Measurements from ENCODE around the gene NDC1. TPM values are rescaled to one million over a fixed set of nuclear protein-coding genes. Genes with fewer than 3 reads are reported as not detected.
"Not testable (repeated sequence)": the region's sequence is repeated elsewhere in the genome, so short reads cannot be mapped to it uniquely, and the experiment has no call there.

The NDC1 gene
- total RNA-seq, 1 donor from 2014 or later: 28.4 TPM

DNA sequence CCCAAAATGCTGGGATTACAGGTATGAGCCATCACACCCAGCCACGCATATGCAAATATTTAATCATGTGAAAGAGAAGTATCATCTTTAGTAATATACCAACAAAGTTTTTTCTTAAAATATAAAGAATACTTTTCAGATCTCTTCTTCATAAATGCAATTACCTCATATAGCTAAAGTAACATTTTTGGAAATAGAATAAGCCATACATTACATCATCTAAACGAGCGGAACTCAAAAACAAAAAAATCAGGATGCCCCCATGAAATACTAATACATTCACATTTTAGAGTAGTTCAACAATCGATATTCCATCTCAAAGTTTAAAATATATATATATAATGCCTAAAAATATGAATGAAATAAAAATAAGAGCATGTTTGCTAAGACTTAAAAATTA lies 4.7 kb downstream of the NDC1 start:
- intact Hi-C loops (cut with micrococcal nuclease): no loop called here

DNA sequence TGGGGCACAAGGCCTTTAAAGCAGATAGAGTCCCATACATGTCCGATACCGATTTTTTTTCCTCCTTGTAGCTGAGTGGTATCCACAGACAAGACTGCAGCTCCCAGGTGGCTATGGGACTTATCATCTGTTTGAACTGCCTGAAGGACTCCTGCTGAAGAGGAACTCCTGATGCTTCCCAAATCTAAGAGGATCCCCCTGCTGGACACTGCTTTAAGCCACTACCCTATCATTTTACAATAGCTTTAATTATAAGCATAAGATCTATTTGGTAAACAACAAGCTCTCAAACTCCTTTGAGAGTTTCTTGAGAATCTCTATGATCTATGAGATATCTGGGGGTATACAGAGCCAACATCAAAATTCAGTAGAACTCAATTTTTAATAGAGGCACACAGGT lies 11.7 kb downstream of the NDC1 start:
- intact Hi-C loops (cut with micrococcal nuclease): no loop called here

DNA sequence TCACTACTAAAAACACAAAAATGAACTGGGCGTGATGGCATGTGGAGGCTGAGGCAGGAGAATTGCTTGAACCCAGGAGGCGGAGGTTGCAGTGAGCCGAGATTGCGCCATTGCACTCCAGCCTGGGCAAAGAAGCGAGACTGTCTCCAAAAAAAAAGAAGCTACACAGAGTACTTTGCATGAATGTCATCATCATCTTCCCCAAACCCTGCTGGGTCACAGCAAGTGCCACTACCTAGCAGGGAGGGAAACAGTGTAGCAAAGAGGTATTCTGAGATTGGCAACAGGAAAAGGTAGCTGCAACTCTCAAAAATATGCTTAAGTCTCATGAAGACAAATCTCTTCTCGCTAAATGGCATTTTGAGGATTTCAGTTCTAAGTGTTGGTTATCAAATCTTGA lies 12.8 kb downstream of the NDC1 start:
- intact Hi-C loops (cut with micrococcal nuclease): no loop called here

DNA sequence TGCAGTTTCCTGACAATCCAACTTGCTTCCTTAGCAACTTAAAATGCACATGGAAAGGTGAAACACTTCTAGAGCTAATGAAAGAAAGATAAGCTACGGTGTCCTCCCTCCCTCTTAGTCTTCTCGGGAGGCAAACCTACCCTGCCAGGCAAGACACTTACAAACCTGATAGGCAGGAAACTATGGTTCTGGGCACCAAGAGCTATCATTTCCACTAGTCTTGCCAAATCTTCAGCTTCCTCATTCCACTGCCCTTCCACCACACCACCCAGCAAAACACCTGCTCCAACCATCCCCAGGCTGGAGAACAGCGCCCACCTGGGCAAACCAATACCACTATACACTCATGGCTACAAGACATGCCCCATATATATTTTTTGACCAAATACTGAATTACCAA lies 15.2 kb downstream of the NDC1 start:
- intact Hi-C loops (cut with micrococcal nuclease): no loop called here

DNA sequence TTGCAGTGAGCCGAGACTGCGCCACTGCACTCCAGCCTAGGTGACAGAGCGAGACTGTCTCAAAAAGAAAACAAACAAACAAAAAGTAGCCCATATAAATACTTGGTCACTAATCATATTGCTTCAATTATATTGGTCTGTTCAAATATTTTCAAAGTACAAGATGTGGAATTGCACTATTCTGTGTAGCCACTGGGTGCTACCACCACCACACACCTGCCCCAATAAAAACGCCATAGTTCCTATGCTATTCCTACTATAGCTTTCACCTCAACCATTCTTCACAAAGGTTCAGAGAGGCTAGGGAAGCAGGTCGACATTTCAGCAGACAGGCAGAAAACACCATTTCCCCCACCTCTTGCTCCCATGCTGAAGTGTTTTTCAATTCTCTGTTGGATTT lies 16.7 kb downstream of the NDC1 start:
- intact Hi-C loops (cut with micrococcal nuclease): no loop called here

DNA sequence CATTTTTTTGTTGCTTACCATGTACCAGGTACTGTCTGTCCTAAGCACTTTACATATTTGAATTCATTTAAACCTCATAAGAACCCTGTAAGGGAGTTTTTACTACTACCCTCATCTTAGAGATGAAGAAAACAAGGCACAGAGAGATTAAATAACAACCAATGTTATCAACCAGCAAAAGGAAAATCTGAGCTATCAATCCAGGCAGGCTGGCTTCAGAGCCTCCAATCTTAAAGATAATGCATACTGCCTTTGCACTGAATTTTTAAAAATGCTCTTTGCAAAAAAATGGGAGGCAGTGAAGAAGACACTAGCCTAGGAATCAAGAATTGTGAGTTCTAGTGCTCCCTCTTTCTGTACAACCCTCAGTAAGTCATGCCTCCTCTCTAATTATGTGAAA lies 18.7 kb downstream of the NDC1 start:
- intact Hi-C loops (cut with micrococcal nuclease): no loop called here

DNA sequence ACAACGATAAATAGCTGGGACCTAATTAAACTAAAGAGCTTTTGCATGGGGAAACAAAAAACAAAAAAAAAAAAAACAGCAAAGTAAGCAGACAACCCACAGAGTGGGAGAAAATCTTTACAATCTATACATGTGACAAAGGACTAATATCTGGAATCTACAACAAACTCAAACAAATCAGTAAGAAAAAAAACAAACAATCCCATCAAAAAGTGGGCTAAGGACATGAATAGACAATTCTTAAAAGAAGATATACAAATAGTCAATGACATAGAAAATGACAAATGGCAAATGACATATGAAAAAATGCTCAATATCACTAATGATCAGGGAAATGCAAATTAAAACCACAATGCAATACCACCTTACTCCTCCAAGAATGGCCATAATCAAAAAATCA lies 21.5 kb downstream of the NDC1 start:
- intact Hi-C loops (cut with micrococcal nuclease): not testable (repeated sequence)

DNA sequence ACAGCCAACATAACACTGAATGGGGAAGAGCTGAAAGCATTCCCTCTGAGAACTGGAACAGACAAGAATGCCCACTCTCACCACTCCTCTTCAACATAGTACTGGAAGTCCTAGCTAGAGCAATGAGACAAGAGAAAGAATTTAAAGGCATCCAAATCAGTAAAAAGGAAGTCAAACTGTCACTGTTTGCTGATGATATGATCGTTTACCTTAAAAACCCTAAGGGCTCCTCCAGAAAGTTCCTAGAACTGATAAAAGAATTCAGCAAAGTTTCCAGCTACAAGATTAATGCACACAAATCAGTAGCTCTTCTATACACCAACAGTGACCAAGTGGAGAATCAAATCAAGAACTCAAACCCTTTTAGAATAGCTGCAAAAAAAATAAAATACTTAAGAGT lies 22.6 kb downstream of the NDC1 start:
- intact Hi-C loops (cut with micrococcal nuclease): not testable (repeated sequence)

DNA sequence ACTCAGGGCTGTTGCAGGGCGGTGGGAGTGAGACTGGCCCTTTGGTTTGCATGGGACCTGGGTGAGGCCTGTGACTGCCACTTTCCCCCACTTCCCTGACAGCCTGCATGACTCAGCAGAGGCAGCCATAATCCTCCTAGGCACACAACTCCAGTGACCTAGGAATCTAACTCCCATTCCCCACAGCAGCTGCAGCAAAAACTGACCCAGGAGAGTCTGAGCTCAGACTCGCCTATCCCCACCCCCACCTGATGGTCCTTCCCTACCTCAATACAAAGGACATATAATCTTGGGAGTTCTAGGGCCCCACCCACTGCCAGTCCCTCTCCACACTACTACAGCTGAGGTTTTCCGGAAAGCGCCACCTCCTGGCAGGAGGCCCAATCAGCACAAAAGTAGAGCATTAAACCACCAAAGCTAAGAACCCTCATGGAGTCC lies 26.7 kb downstream of the NDC1 start:
- intact Hi-C loops (cut with micrococcal nuclease): no loop called here

DNA sequence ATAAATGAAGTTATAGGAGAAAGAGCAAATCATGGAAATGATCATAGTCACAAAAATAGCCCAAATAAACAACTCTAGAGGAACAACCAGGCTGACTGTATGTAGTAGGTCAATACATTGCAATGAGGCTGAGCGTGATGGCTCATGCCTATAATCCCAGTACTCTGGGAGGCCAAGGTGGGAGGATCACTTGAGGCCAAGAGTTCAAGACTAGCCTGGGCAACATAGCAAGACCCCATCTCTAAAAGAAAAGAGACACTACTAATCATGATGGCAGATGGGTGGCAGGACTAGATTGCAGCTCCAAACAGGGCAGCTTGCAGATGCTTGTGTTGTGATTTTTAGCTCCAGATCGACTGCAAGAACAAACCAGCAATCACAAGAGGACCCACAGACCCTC lies 27.6 kb downstream of the NDC1 start:
- intact Hi-C loops (cut with micrococcal nuclease): no loop called here

DNA sequence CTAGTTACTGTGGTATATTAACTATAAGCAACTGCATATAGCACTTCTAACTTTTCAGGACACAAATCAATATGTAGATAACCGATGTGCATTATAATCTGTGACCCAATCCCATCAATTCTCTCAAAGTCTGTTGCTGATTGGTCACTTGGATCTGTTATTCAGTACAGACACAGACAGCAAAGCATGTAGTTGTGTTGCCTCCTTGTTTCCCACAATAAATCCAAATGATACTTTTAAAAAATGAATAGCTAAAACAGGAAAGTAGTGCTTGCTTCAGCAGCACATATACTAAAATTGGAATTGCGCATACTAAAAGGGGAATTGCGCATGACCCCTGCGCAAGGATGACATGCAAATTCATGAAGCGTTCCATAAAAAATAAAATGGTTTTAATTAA lies 28.1 kb downstream of the NDC1 start:
- intact Hi-C loops (cut with micrococcal nuclease): no loop called here

DNA sequence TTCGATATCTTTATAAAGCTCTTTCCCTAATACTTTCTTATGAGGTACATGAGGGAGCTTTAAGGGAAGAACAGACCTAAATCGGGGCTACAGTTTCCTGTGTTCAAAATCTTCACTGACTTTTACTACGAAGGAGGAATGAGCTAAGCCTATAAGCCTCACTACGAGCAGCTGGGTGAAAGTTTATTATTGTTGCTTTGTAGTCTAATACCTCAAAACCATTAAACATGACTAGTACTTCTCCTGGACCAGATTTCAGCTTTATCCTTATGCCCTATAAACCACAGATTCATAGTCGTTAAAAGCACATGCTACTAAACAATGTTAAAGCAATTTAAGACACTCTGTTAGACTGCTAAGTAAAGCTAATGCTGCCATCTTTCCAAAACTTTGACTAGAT lies 30.2 kb downstream of the NDC1 start:
- intact Hi-C loops (cut with micrococcal nuclease): no loop called here

DNA sequence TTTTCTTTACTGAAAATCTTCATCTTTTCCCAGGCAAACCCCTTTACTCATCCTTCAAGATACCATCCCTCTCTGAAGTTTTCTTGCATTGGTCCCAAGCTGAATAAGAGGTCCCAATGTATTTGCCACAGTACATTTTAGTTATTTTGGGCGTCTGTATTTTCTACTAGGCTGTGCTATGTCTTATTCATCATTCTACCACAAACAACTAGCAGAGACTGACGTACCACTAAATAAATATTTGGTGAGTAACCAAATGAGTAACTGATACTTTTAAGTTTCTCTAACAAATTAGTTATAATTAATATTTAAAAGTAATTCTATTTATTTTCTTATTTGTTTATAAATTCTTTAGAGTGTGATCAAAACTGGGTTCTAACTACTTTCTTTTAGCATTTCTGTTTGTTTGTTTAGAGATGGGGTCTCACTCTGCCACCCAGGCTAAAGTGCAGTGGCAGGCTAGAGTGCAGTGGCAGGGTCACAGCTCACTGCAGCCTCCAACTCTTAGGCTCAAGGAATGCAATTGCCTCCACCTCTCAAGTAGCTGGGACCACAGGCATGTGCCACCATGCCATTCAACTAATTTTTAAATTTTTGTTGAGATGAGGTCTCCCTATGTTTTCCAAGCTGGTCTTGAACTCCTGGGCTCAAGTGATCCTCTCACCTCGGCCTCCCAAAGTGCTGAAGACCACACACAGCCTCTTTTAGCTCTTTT lies 33.1 kb downstream of the NDC1 start:
- intact Hi-C loops (cut with micrococcal nuclease): no loop called here

DNA sequence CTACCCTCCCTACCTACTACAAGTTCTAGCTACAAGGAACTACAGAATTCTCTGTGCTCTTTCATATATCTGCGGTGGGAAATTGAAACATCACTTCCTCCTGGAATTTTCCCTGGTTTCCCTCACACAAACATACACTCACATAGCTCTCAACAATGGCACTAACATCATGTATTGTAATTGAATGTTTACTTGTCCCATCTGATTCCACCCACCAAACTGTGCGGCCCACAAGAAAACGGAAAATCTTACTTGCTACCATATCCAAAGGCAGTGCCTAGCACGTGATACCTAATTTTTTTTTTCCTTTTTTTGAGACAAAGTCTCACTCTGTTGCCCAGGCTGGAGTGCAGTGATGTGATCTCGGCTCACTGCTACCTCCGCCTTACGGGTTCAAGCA lies 33.9 kb downstream of the NDC1 start:
- intact Hi-C loops (cut with micrococcal nuclease): no loop called here

DNA sequence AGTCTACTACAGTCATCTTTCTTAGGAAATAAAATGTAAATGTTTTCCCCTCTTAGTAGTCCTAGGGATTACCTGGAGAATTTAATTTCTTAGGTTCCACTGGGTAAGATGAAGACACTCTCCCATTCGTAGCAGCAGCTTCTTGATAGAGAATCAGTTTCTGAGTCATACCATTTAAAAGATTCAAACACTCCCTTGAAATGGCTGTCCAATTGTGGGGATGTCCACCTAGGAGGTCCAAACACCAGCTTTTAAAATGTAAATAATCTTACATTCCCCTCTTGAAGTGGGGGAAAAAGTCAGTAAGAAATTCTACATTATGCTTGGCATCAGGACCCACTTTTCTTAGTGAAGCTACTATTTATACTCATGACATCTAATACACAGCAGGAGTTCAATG lies 37.5 kb downstream of the NDC1 start:
- intact Hi-C loops (cut with micrococcal nuclease): no loop called here

DNA sequence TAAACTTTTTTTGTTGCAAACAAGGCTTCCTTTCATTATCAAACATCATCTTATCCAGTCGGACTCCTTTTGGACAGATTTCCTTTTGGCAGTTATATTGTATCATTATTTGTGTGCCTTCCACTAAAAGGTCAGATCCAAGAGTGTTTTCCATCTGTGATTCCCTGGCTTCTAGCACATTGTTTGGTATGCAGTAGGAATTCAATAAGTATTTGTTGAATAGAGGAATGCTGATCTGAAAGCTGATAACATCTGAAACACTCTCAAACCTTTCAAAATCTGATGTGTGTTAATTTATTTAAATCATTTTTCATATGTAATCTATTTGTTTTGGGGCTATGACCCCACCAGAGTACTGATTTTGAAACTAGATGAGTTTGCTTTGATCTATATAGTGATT lies 39.0 kb downstream of the NDC1 start:
- intact Hi-C loops (cut with micrococcal nuclease): no loop called here

DNA sequence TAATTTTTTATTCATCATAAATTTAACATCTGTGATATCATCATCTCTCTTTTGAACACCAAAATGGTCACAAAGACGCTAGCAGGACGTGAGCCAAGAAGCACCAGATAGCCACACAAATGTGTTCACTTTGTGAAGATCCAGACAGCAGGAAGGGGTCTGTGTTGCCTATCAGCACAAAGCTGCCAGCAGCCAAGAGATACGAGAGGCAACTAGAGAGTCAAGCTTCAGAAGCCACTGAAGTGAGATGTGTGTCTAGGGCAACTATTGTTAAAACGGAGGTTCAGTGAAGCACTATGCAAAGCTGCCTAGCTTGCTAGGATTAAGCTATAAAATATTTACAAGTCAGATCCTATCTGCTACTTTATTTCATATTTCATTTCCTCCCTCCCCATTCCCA lies 45.3 kb downstream of the NDC1 start:
- intact Hi-C loops (cut with micrococcal nuclease): no loop called here

DNA sequence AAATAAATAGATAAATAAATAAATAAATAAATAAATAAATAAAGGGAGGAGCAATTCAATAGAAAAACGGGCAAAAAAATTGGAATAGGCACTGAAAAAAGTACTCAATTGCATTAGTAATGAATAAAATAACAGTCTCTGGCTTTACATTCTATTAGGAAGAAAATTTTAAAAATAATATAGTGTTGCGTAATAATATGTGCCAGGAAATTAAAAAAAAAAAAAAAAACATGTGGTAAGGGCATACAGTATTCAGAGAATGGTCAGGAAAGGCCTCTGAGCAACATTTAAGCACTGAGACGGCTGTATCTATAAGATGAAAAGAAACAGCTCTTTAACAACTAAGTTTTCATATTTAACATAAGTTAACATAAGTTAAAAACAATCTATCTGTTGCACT lies 50.4 kb downstream of the NDC1 start:
- intact Hi-C loops (cut with micrococcal nuclease): no loop called here

DNA sequence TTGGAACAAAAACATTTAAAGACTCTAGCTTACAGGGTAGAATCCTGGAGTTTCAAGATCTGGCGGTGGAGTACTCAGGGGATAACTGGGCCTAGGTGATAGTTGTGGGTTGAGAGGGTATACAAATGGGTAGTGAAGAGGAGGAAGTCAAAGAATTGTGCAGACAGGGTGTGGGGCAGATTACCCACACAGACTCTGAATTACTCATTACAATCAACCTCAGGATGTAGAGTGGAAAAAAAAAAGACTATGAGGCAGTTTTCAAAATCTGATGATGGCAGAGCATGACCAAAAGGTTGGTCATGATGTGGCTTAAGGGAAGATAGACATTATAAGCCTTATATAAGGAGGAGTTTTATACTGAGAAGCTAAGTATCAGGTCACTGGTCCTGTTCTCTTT lies 55.0 kb downstream of the NDC1 start:
- intact Hi-C loops (cut with micrococcal nuclease): no loop called here

DNA sequence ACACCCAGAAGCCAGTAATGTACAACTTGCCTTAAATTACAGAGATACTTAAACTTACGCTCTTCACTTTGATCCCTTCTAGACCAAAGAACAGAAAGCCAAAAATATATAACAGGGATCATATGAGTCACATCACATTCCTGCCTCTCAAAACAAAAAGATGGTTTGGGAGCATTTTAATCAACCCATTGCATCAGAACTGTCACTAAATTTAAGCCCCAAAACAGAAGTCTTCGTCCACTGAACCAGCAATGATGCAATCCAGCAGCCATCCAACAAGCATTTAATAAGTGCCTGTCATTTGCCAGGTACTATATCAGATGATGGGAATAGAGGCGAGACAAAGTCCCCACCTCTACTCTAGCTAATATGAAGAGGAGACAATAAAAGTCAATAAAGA lies 56.4 kb downstream of the NDC1 start:
- intact Hi-C loops (cut with micrococcal nuclease): no loop called here

DNA sequence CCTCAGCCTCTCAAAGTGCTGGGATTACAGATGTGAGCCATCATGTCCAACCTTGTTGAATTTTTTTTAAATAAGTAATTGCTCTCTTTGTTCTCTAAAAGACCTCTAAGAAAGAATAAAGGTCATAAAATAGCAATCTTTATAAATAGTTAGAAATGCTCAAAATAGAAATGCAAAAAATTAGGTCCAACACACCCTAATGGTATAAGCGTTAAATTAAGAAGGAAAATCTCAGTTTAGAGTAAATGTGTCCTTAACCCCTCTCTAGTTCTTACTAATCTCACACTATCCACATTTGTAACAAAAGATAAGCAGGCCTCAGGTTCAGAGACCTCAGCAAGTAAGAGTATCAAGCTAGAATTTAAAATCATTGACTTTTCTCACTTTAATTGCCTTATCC lies 60.8 kb downstream of the NDC1 start:
- intact Hi-C loops (cut with micrococcal nuclease): no loop called here

DNA sequence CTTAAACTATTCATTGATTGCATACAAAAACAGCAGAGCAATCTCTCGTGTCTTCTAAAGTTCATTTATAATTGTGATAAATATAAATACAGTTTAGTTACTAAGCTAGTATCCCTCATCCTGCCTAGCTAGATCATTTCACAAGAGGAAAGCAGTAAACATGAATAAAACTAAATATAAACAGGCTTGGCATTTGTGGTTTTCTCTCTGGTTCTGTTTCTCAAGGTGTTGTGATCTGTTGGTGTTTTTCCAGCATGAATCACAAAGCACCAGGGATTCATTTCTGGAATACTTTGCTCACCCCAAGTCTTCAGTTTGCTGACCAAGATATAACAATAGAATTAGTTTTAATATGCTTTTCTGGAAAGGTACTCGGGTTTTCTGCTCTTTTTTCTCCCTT lies 66.4 kb downstream of the NDC1 start:
- intact Hi-C loops (cut with micrococcal nuclease): no loop called here

DNA sequence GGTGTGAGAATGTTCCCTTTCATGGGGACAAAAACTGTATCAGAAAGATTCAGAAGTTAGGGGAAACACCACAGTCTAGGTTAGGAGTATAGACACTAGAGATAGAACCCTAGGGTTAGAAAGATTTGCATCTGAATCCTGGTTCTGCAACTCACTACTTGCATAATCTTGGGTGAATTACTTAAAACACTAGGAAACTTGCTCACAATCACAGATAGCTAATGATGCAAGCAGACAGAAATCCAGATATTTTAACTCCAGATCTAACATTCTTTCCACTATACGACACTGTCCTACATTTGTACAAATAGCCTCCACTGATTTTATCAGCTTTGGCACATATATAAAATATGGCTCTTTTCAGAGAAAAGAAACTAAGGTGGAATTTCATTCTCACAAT lies 68.3 kb downstream of the NDC1 start:
- intact Hi-C loops (cut with micrococcal nuclease): no loop called here

DNA sequence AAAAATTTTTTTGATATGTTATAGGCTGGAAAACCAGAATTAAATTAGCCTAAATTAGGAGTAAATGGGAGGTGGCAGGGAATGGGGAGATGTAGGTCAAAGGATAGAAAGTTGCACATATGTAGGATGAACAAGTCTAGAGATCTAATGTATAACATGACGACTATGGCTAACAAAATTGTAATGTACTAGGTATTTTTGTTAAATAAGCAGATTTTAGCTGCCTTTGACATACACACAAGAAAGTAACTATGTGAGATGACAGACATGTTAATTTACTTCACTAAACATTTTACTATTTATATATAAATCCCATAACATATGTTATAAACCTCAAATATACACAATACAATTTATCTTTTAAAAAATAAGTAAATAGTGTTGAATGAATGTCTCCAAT lies 68.9 kb downstream of the NDC1 start:
- intact Hi-C loops (cut with micrococcal nuclease): no loop called here

All from T-helper 2 cell treated with Interferon-gamma antibody and Interleukin-4, amounts not matched to agents 100 ng/mL and 5 ng/mL, for 36 hours (primary cell).